ENCODE data around the gene GTPBP10. TPM values are rescaled to one million over a fixed set of nuclear protein-coding genes. Genes with fewer than 3 reads are reported as not detected.

GTPBP10 gene
- total RNA-seq, 1 experiment from 2014 or later, result 23.3 TPM

DNA sequence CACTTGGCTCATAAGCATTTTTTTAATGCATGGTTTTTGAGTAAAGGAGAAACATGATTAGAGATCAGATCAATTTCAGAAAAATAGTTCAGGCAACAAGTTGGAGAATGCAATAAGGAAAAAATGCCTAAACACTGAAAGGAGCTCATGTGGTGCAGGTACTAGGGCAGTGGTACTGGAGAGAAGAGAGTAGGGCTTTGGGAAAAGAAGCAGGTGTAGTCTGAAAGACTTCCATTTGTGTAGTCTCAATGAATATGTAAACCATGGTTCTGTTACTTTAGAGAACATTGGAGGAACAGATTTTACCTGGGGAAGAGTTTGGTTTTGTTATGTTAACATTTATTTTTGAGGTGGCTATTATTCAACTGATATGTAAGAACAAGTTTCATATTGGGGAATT is 5.5 kb downstream of the GTPBP10 start:
- no peak overlapping the region for H3K4ac ChIP-seq (ENCODE audit: low read depth, low read length)
- no peaks in the 10 kb centered on the region for H4K20me1 ChIP-seq (ENCODE audit: control insufficient read depth, insufficient read depth, insufficient read length)
- no peaks in the 10 kb centered on the region for H3K79me1 ChIP-seq (ENCODE audit: insufficient read depth, low read depth, low read length, poor library complexity, severe bottlenecking)
- Mint-ChIP-seq H3K36me3 (ENCODE audit: insufficient read depth in 1 of 3, low read depth in 3 of 3) (peaks cover 9 to 18% (median 13%) of the 10 kb centered on the region in 3 experiments; a peak in 6 of 7 replicates), H3K9me3 (no peaks in the 10 kb centered on the region), H3K27ac (no peak overlapping the region), H3K4me3 (no peak overlapping the region), H3K27me3 (ENCODE audit: low read depth) (no peaks in the 10 kb centered on the region), H3K4me1 (0 out of 4 replicates have a peak, but pooled peaks cover 0 to 4% of the 10 kb centered on the region in 2 experiments)
- no peak overlapping the region for H4K91ac ChIP-seq (ENCODE audit: insufficient read length, low read depth, low read length)
- no peak overlapping the region for H3K27ac ChIP-seq (ENCODE audit: insufficient read length, low read depth, low read length)
- H4K8ac ChIP-seq (replicated peaks; ENCODE audit: insufficient read length, low read depth, low read length), result no peak overlapping the region
- H3K18ac ChIP-seq (ENCODE audit: insufficient read length, low read depth, low read length), result no peak overlapping the region
- no peak overlapping the region for H2BK20ac ChIP-seq (ENCODE audit: low read depth, low read length, poor library complexity, severe bottlenecking)
- H3K14ac ChIP-seq (ENCODE audit: insufficient read depth, low read length), result no peak overlapping the region
- TF ChIP-seq, protein P1, sequence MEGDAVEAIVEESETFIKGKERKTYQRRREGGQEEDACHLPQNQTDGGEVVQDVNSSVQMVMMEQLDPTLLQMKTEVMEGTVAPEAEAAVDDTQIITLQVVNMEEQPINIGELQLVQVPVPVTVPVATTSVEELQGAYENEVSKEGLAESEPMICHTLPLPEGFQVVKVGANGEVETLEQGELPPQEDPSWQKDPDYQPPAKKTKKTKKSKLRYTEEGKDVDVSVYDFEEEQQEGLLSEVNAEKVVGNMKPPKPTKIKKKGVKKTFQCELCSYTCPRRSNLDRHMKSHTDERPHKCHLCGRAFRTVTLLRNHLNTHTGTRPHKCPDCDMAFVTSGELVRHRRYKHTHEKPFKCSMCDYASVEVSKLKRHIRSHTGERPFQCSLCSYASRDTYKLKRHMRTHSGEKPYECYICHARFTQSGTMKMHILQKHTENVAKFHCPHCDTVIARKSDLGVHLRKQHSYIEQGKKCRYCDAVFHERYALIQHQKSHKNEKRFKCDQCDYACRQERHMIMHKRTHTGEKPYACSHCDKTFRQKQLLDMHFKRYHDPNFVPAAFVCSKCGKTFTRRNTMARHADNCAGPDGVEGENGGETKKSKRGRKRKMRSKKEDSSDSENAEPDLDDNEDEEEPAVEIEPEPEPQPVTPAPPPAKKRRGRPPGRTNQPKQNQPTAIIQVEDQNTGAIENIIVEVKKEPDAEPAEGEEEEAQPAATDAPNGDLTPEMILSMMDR (conservative IDR thresholded peaks at IDR 0.05), result no peak
- no peak overlapping the region for H2BK15ac ChIP-seq (ENCODE audit: low read depth, low read length)
- H3K27me3 ChIP-seq (ENCODE audit: insufficient read depth, low read length), result no peaks in the 10 kb centered on the region
- peaks cover 2% of the 10 kb centered on the region; the same call in 1 of the 2 replicates for H3K79me2 ChIP-seq (ENCODE audit: insufficient read depth, low read length)
- H2AFZ ChIP-seq (ENCODE audit: low read length), result no peak overlapping the region
- H3K23ac ChIP-seq (ENCODE audit: insufficient read length, low read depth, low read length), result no peak overlapping the region
- H2BK12ac ChIP-seq (ENCODE audit: insufficient read length, low read depth, low read length), result no peak overlapping the region
- no peak overlapping the region for H2AK5ac ChIP-seq (ENCODE audit: insufficient read length, low read length)
- no peaks in the 10 kb centered on the region for H3K23me2 ChIP-seq (ENCODE audit: insufficient read length, low read depth, low read length, poor library complexity, severe bottlenecking)
- no peak for DNase-seq
- no peak overlapping the region for H2BK120ac ChIP-seq (ENCODE audit: low read depth, low read length, poor library complexity, severe bottlenecking)
- no peak overlapping the region for H3T11ph ChIP-seq (ENCODE audit: low read length)
- H3K9me3 ChIP-seq (ENCODE audit: control insufficient read depth, low read depth, low read length), result no peaks in the 10 kb centered on the region
- no peak overlapping the region for H3K56ac ChIP-seq (ENCODE audit: insufficient read length, low read depth, low read length)
- no peak overlapping the region for H3K9ac ChIP-seq (ENCODE audit: extremely low read depth, insufficient read length, low read length)
- no peaks in the 10 kb centered on the region for H3K4me1 ChIP-seq (ENCODE audit: insufficient read depth, low read length)
- no peak overlapping the region for H3K4me2 ChIP-seq (ENCODE audit: insufficient read depth, insufficient read length, low read length)
- no peak overlapping the region for H4K5ac ChIP-seq (ENCODE audit: insufficient read length, low read depth, low read length)
- H2BK5ac ChIP-seq (ENCODE audit: insufficient read length, low read length), result no peak overlapping the region
